Pancreas (tissue), 10 donors: ENCODE data around the gene ACER1. TPM values are rescaled to one million over a fixed set of nuclear protein-coding genes. Genes with fewer than 3 reads are reported as not detected.
"Not testable (repeated sequence)": the region's sequence is repeated elsewhere in the genome, so short reads cannot be mapped to it uniquely, and the experiment has no call there.

Source experiments
- ATAC-seq, 4 donors: fragments of 200-7000 bp; cut with Tn5 transposase; one replicate each; pipeline versions ENCODE4 v1.8.0 to v1.9.1; 2020; ENCODE audit warnings: mild to moderate bottlenecking in 4 of 4, moderate library complexity in 4 of 4
- DNase-seq, 6 donors: peaks; one replicate each; pipeline ENCODE4 v3.0.0-alpha.2; 2020
- FAIRE-seq: peaks from 2 replicates; lab custom pipeline; 2012; peaks lifted over from hg19 to GRCh38; lab: Jason Lieb, UNC
- H3K27ac ChIP-seq, 4 donors: fragments of 200-600 bp; sonication (generic); 1 replicate in 3 of 4; 2 replicates in 1 of 4; pipeline versions ENCODE4 v1.5.0 to v1.8.0; 2020
- H3K27me3 ChIP-seq, 4 donors: fragments of 200-600 bp; one replicate each; pipeline ENCODE4 v1.8.0; 2021
- H3K36me3 ChIP-seq, 3 donors: fragments of 200-600 bp; sonication (generic) in 1 of 3; one replicate each; pipeline versions ENCODE4 v1.5.0 to v1.8.0; 2020 to 2021
- H3K4me1 ChIP-seq, 3 donors: fragments of 200-600 bp; one replicate each; pipeline ENCODE4 v1.8.0; 2021
- H3K4me3 ChIP-seq, 4 donors: fragments of 200-600 bp; sonication (generic) in 2 of 4; one replicate each; pipeline versions ENCODE4 v1.5.0 to v1.8.0; 2020 to 2021
- H3K9me3 ChIP-seq, 4 donors: fragments of 200-600 bp; one replicate each; pipeline ENCODE4 v1.8.0; 2021
- CTCF ChIP-seq, 4 donors: fragments of 200-600 bp; sonication (generic) in 3 of 4; IDR thresholded peaks; one replicate each; pipeline versions ENCODE4 v1.5.0 to v1.8.0; 2021; ENCODE audit warnings: antibody characterized with exemption in 4 of 4
- WGBS, 2 donors: extraction: QIAGEN DNeasy Blood & Tissue Kit; methylation state at CpG; one replicate each; pipeline ENCODE4 v1.1.7; 2013; 5-methylcytosine and 5-hydroxymethylcytosine counted together
- intact Hi-C, 3 donors: fragments of 100-400 bp; cut with DNase I; formaldehyde crosslinking; loops; one replicate each; pipeline versions ENCODE4 v1.11.1 to v1.14.2; 2022
- polyA plus RNA-seq, 2 donors: library from polyadenylated mRNA; stranded (reverse); fragments of 200-250 nt; gene quantifications; one replicate each; pipeline ENCODE4 v1.2.3, GENCODE V29; 2013
- total RNA-seq, 6 donors: library from RNA; stranded (reverse); fragmentation: NEBNext Ultra II Directional in 4 of 6; extraction: Animal tissue kit (Norgen Biotek cat#: 25700) in 4 of 6; gene quantifications; one replicate each; pipeline versions ENCODE4 v1.2.1 to v1.2.4, GENCODE V29; 2021 to 2023
- donor health status: healthy with polysubstance abuse.
- donor health status: DM: no; HTN: no; CAD: no; lungs with moderate emphysema.
- donor health status: DM: no; HTN: no; CAD: no.
- donor health status: control.
- donor health status: control.
- donor health status: Bipolar disorder and iron deficiency.
- donor health status: DM: yes; HTN: yes; CAD: no.
- donor health status: DM: no; HTN: no; CAD: no.
- donor health status: DM: no; HTN: no; CAD: no.
- donor health status: DM: yes; HTN: yes; CAD: no.

Gene ACER1
- total and polyA plus RNA-seq, 8 donors, result not detected

- Histone ChIP-seq H3K4me1 (peaks cover 0 to 6% (median 6%) of the 10 kb centered on the region in 3 donors), H3K27ac (no peak overlapping the region), H3K36me3 (peaks cover 0 to 2% (median 0%) of the 10 kb centered on the region in 3 donors), H3K4me3 (no peak overlapping the region), H3K27me3 (no peaks in the 10 kb centered on the region), H3K9me3 (no peaks in the 10 kb centered on the region)
- 84 to 88% methylated on average over 5 of the region's 5 CpGs for WGBS, 2 donors
- intact Hi-C loops, result no loop called here
- TF ChIP-seq CTCF (IDR thresholded peaks at IDR 0.05), result no peak
- no peak for DNase-seq
- FAIRE-seq, result no peak
- ATAC-seq, result no peak
These were observed 26.3 kb upstream of the ACER1 start for GRCh38 chr19:6359568-6360341.

- H3K4me3 ChIP-seq, result no peak overlapping the region
- WGBS, 2 donors, result 39 to 49% methylated on average over 7 to 9 of the region's 9 CpGs
- H3K27me3 ChIP-seq, result no peaks in the 10 kb centered on the region
- DNase-seq (no peak), FAIRE-seq (no peak), ATAC-seq (no peak)
- H3K4me1 ChIP-seq, result peaks cover 0 to 6% (median 6%) of the 10 kb centered on the region in 3 donors
- H3K27ac ChIP-seq, result no peak overlapping the region
- intact Hi-C loops, result no loop called here
- no peaks in the 10 kb centered on the region for H3K36me3 ChIP-seq
- H3K9me3 ChIP-seq, result no peaks in the 10 kb centered on the region
- TF ChIP-seq CTCF (IDR thresholded peaks at IDR 0.05), result no peak
These were observed 24.6 kb upstream of the ACER1 start for GRCh38 chr19:6358003-6358402.

GRCh38 chr19:6357174-6357573 is 23.8 kb upstream of the ACER1 start:
- Histone ChIP-seq H3K4me3 (no peak overlapping the region), H3K4me1 (peaks cover 0 to under 1% (median 0%) of the 10 kb centered on the region in 3 donors), H3K27me3 (no peaks in the 10 kb centered on the region), H3K36me3 (no peaks in the 10 kb centered on the region), H3K27ac (no peak overlapping the region), H3K9me3 (no peaks in the 10 kb centered on the region)
- 84 to 88% methylated on average over 14 of the region's 14 CpGs for WGBS, 2 donors
- TF ChIP-seq CTCF (IDR thresholded peaks at IDR 0.05), result no peak
- no peak for FAIRE-seq
- no peak for ATAC-seq
- DNase-seq, result peak in 1 of 6 donors; percentile 20
- intact Hi-C loops, result no loop called here

- H3K27ac ChIP-seq, H3K4me1 ChIP-seq, FAIRE-seq, H3K36me3 ChIP-seq, intact Hi-C loops, H3K4me3 ChIP-seq, H3K27me3 ChIP-seq, ATAC-seq, H3K9me3 ChIP-seq: not testable (repeated sequence)
- 88 to 93% methylated on average over 25 to 39 of the region's 46 CpGs for WGBS, 2 donors
- peak in 1 of 6 donors; percentile 24 for DNase-seq
These were observed 22.1 kb upstream of the ACER1 start for GRCh38 chr19:6355321-6356040.

GRCh38 chr19:6354098-6354674 is 20.8 kb upstream of the ACER1 start:
- H3K4me1 ChIP-seq, result no peaks in the 10 kb centered on the region
- intact Hi-C loops, result no loop called here
- H3K27ac ChIP-seq, result no peak overlapping the region
- ATAC-seq (no peak), FAIRE-seq (no peak), DNase-seq (peak in 1 of 6 donors; percentile 2)
- peak in 2 of 4 donors; percentile 6 to 15 for TF ChIP-seq CTCF (IDR thresholded peaks at IDR 0.05)
- H3K36me3 ChIP-seq, result no peaks in the 10 kb centered on the region
- H3K4me3 ChIP-seq, result no peak overlapping the region
- WGBS, 2 donors, result 54 to 62% methylated on average over 4 of the region's 4 CpGs
- no peaks in the 10 kb centered on the region for H3K27me3 ChIP-seq
- H3K9me3 ChIP-seq, result no peaks in the 10 kb centered on the region
